Tibial nerve (tissue), 4 donors: ENCODE data around the gene UBXN6. TPM values are rescaled to one million over a fixed set of nuclear protein-coding genes. Genes with fewer than 3 reads are reported as not detected.

Experiments used
- DNase-seq, 2 donors: peaks; one replicate each; pipeline ENCODE4 v3.0.0-alpha.2; 2019; ENCODE audit warnings: low spot score in 2 of 2
- H3K27ac ChIP-seq, 4 donors: fragments of 200-600 bp; sonication (generic) in 3 of 4; one replicate each; pipeline ENCODE4 v1.5.1; 2017 to 2019; ENCODE audit warnings: mild to moderate bottlenecking in 1 of 4
- H3K27me3 ChIP-seq, 2 donors: fragments of 200-600 bp; sonication (generic) in 1 of 2; one replicate each; pipeline versions ENCODE4 v1.5.1 to v1.6.0; 2017 to 2019
- H3K36me3 ChIP-seq, 3 donors: fragments of 200-600 bp; sonication (generic); one replicate each; pipeline ENCODE4 v1.5.1; 2018 to 2019
- H3K4me1 ChIP-seq, 4 donors: fragments of 200-600 bp; sonication (generic) in 3 of 4; one replicate each; pipeline ENCODE4 v1.5.1; 2017 to 2019
- H3K4me3 ChIP-seq, 4 donors: fragments of 200-600 bp; sonication (generic) in 3 of 4; one replicate each; pipeline ENCODE4 v1.5.1; 2017 to 2019; ENCODE audit warnings: mild to moderate bottlenecking in 1 of 4, moderate library complexity in 1 of 4
- H3K9me3 ChIP-seq, 4 donors: fragments of 200-600 bp; sonication (generic) in 3 of 4; one replicate each; pipeline ENCODE4 v1.5.1; 2017 to 2019
- EP300 ChIP-seq, 2 donors: sonication (generic); formaldehyde crosslinking; IDR thresholded peaks; one replicate each; pipeline ENCODE4 v1.6.1; 2017; ENCODE audit warnings: antibody characterized with exemption in 2 of 2, mild to moderate bottlenecking in 1 of 2
- POLR2A ChIP-seq, 2 donors: fragments of 450-650 bp; IDR thresholded peaks; one replicate each; pipeline ENCODE4 v1.6.1; 2017; ENCODE audit warnings: antibody characterized with exemption in 2 of 2, mild to moderate bottlenecking in 2 of 2, moderate library complexity in 2 of 2
- WGBS, 2 donors: methylation state at CpG; one replicate each; pipeline ENCODE4 v1.1.5; 2018; 5-methylcytosine and 5-hydroxymethylcytosine counted together
- total RNA-seq, 4 donors: library from RNA; depleted of rRNA; stranded (reverse); fragments of >200 nt; gene quantifications; one replicate each; pipeline ENCODE4 v1.1.0, GENCODE V29; 2016
- TF ChIP-seq, protein P1 (sequence below), 5 experiments: fragments of 200-600 bp in 3 of 5; fragments of 450-650 bp in 2 of 5; sonication (generic) in 3 of 5; IDR thresholded peaks; one replicate each; pipeline ENCODE4 v1.5.1; 2016 to 2019; ENCODE audit warnings: antibody characterized with exemption in 5 of 5, mild to moderate bottlenecking in 3 of 5, moderate library complexity in 2 of 5

The UBXN6 gene
- total RNA-seq, 4 donors from 2014 or later: 84.3 to 101 (median 92.2) TPM

DNA sequence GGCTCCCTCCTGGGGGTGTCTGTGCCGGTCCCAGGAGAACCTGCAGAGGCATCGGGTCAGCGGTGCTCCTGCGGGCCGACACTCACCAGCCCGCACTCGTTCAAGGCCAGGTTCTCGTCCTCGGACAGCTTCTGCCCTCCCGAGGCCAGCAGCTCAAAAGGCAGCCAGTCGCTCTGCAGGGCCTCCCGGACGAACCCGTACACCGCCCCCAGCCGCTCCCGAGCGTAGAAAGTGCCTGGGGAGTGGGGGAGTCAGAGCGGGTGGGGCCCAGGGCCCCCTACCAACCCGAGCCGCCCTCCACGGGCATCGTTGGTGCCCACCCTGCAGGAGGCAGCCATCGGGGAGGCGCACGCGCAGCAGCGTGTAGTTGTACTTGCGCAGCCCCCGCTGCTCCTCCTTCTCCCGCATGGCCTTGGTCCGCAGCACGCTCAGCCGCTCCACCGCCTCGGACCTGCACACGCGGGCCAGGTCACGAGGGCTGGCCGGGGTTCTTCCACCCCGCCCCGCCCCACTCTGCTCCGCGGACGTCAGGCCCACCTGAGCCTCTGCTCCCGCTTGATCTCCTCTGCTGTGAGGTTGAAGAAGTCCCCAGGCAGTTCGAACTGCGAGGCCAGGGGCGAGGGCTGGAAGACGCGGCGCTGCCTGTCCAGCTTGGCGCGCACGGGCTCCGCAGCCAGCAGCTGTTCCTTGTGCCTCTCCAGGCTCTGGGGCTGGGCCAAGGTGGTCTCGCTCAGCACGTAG, 11.5 kb downstream of the UBXN6 start:
- H3K9me3 ChIP-seq: no peaks in the 10 kb centered on the region
- TF ChIP-seq POLR2A (IDR thresholded peaks at IDR 0.05): no peak
- TF ChIP-seq, protein P1, sequence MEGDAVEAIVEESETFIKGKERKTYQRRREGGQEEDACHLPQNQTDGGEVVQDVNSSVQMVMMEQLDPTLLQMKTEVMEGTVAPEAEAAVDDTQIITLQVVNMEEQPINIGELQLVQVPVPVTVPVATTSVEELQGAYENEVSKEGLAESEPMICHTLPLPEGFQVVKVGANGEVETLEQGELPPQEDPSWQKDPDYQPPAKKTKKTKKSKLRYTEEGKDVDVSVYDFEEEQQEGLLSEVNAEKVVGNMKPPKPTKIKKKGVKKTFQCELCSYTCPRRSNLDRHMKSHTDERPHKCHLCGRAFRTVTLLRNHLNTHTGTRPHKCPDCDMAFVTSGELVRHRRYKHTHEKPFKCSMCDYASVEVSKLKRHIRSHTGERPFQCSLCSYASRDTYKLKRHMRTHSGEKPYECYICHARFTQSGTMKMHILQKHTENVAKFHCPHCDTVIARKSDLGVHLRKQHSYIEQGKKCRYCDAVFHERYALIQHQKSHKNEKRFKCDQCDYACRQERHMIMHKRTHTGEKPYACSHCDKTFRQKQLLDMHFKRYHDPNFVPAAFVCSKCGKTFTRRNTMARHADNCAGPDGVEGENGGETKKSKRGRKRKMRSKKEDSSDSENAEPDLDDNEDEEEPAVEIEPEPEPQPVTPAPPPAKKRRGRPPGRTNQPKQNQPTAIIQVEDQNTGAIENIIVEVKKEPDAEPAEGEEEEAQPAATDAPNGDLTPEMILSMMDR (IDR thresholded peaks at IDR 0.05): no peak
- TF ChIP-seq EP300 (IDR thresholded peaks at IDR 0.05): no peak
- H3K27ac ChIP-seq: no peak overlapping the region
- H3K4me3 ChIP-seq: no peak overlapping the region
- H3K36me3 ChIP-seq: peaks cover 5 to 79% (median 20%) of the 10 kb centered on the region in 3 donors
- H3K4me1 ChIP-seq: no peaks in the 10 kb centered on the region
- no peak for DNase-seq
- H3K27me3 ChIP-seq: no peaks in the 10 kb centered on the region
- 89 to 90% methylated on average over 54 to 58 of the region's 58 CpGs for WGBS, 2 donors

DNA sequence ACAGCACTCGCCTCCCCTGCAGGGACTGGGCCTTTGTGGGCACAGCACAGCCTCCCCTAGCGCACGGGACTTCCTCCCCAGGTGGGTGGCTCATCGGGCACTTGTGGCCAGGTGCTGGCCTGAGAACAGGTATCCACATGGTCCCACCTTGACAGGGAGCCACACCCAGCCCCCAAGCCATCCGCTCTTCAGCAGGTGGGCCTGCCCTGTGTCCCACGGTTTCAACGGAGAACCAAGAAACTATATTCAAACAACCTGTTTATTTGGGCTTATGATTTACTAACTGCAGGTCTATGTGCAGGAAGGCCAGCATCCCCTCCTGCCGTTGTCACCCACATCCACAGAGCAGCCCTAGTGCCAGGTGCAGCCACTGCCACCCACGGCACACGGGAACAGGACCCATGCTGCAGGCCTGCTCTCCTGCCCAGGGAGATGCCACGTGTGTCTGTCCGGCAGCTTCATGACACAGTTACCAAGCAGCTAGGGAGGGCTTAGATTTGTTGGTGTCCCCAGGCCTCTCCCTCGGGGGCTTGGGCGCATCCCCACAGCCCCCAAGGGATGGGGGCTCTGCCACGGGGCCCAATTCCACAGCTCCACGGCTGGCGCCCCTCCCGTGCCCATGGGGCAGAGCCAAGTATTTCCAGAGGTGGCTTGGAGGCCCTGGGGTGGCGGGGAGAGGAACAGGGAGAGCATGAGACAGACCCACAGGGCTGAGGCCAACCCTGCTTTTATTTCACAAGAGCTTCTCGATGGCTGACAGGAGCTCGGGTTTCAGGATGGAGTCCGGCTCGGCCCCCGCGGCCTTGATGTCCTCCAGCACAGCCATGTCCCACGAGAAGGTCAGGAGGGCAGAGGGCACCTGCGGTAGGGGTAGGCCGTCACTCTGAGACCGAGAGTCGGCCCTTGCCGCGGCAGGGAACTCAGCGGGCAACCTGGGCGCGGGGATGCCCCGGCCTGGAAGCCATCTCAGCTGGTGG, 12.5 kb downstream of the UBXN6 start:
- Histone ChIP-seq H3K4me1 (no peaks in the 10 kb centered on the region), H3K36me3 (peaks cover 5 to 74% (median 20%) of the 10 kb centered on the region in 3 donors), H3K9me3 (no peaks in the 10 kb centered on the region), H3K27ac (no peak overlapping the region), H3K27me3 (no peaks in the 10 kb centered on the region), H3K4me3 (no peak overlapping the region)
- 72 to 81% methylated on average over 25 to 27 of the region's 36 CpGs for WGBS, 2 donors
- no peak for DNase-seq
- TF ChIP-seq POLR2A (IDR thresholded peaks at IDR 0.05): no peak
- TF ChIP-seq, protein P1 (IDR thresholded peaks at IDR 0.05): no peak
- no peak for TF ChIP-seq EP300 (IDR thresholded peaks at IDR 0.05)

DNA sequence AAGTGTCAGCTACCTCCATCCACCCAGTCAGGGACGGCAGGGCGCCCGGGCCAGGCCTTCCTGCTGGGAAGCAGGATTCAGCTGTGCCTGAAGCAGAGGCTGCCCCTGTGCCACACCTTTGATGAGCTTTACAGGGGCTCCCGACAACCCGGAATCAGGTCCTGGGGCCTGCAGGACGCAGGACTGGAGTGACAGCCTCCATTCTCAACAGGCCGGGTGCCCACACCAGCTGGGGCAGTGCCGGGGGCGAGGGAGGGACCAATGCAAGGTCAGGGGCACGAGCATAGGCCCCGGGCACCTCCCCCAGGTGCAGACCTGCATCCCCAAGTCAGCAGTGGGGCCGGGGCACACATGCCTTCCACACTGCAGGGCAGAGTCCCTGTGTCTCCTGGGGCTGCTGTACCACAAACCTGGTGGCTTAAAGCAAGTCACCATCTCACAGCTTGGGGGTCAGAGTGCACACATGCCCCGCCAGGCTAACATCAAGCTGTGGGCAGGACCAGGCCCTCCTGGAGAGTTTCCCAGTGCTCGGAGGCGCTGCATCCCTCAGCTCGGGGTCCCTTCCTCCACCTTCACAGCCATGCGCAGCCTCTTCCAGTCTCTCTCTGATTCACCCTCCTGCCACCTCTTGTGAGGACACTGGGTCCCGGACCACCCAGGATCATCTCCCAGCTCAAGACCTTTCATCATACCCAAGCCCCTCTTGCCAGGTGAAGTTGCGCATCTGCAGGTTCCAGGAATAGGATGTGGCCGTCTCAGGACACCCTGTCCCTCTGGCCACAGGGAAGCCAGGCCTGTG, 13.4 kb downstream of the UBXN6 start:
- TF ChIP-seq EP300 (IDR thresholded peaks at IDR 0.05) (no peak), POLR2A (IDR thresholded peaks at IDR 0.05) (no peak)
- TF ChIP-seq, protein P1 (IDR thresholded peaks at IDR 0.05): no peak
- Histone ChIP-seq H3K4me1 (no peaks in the 10 kb centered on the region), H3K36me3 (peaks cover 2 to 71% (median 17%) of the 10 kb centered on the region in 3 donors), H3K27me3 (no peaks in the 10 kb centered on the region), H3K4me3 (no peak overlapping the region), H3K9me3 (no peaks in the 10 kb centered on the region), H3K27ac (no peak overlapping the region)
- WGBS, 2 donors: 76 to 78% methylated on average over 12 to 20 of the region's 20 CpGs
- DNase-seq: no peak

DNA sequence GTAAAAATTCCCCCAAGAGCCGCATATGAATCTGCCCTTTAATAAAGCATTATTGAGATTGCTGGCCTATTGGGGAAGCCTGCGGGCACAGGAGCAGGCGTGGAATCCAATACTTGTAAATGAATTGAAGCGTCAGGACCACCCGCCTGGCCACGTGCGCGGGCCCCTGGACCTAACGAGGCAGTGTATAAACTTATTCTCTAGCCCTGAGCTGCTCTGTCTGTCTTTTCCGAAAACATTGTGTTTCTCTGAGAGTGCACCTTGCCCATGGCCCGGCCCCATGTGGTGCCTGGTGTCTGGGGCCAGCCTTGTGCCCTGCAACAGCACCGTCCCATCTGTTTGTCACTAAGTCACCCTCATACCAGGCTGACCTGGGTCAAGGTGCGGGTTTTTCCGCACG, 14.4 kb downstream of the UBXN6 start:
- Histone ChIP-seq H3K9me3 (no peaks in the 10 kb centered on the region), H3K4me1 (no peaks in the 10 kb centered on the region), H3K4me3 (no peak overlapping the region), H3K36me3 (peaks cover 2 to 62% (median 14%) of the 10 kb centered on the region in 3 donors), H3K27ac (no peak overlapping the region), H3K27me3 (no peaks in the 10 kb centered on the region)
- no peak for DNase-seq
- 81 to 86% methylated on average over 15 of the region's 15 CpGs for WGBS, 2 donors
- TF ChIP-seq POLR2A (IDR thresholded peaks at IDR 0.05) (no peak), EP300 (IDR thresholded peaks at IDR 0.05) (no peak)
- TF ChIP-seq, protein P1 (IDR thresholded peaks at IDR 0.05): no peak
